ENCODE data around the gene ZNF500. TPM values are rescaled to one million over a fixed set of nuclear protein-coding genes. Genes with fewer than 3 reads are reported as not detected.

Gene ZNF500
- total RNA-seq, 1 donor from 2014 or later = 5.8 TPM

DNA sequence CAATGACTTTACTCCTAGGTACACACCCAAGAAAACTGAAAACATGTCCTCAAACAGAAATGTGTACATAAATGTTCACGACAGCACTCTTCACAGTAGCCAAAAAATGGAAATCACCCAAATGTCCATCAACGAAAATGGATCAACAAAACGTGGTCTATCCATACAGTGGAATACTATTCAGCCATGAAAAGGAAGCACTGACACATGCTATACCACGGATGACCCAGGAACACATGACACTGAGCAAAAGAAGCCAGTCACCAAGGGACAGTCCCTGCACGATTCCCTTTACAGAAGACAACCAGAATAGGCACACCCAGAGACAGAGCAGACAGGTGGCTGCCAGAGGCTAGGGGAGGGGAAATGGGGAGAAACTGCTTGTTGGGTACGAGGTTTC, 11.3 kb downstream of the ZNF500 start:
- Histone ChIP-seq H3K4me3 (ENCODE audit: low read depth, low read length) (no peak overlapping the region), H3K36me3 (ENCODE audit: control insufficient read depth, insufficient read depth, low read length) (peaks cover 28% of the 10 kb centered on the region), H3K27me3 (ENCODE audit: control insufficient read depth, insufficient read depth, low read length) (no peaks in the 10 kb centered on the region)
- FAIRE-seq = no peak
- DNase-seq (ENCODE audit: low read depth) = no peak
- TF ChIP-seq, protein P1, sequence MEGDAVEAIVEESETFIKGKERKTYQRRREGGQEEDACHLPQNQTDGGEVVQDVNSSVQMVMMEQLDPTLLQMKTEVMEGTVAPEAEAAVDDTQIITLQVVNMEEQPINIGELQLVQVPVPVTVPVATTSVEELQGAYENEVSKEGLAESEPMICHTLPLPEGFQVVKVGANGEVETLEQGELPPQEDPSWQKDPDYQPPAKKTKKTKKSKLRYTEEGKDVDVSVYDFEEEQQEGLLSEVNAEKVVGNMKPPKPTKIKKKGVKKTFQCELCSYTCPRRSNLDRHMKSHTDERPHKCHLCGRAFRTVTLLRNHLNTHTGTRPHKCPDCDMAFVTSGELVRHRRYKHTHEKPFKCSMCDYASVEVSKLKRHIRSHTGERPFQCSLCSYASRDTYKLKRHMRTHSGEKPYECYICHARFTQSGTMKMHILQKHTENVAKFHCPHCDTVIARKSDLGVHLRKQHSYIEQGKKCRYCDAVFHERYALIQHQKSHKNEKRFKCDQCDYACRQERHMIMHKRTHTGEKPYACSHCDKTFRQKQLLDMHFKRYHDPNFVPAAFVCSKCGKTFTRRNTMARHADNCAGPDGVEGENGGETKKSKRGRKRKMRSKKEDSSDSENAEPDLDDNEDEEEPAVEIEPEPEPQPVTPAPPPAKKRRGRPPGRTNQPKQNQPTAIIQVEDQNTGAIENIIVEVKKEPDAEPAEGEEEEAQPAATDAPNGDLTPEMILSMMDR (IDR thresholded peaks at IDR 0.05; ENCODE audit: insufficient read depth, low read length, severe bottlenecking) = no peak

DNA sequence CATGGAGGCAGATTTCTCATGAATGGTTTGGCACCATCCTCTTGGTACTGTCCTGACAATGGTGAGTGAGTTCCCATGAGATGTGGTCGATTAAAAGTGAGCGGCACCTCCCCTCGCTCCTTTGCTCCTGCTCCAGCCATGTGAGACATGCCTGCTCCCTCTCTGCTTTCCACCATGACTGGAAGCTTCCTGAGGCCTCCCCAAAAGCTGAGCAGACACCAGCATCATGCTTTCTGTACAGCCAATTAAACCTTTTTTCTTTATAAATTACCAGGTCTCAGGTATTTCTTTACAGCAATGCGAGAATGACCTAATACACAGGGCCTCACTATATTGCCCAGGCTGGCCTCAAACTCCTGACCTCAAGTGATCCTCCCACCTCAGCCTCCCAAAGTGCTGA, 12.1 kb downstream of the ZNF500 start:
- peaks cover 21% of the 10 kb centered on the region for H3K36me3 ChIP-seq (ENCODE audit: control insufficient read depth, insufficient read depth, low read length)
- TF ChIP-seq, protein P1 (IDR thresholded peaks at IDR 0.05; ENCODE audit: insufficient read depth, low read length, severe bottlenecking) = no peak
- H3K4me3 ChIP-seq (ENCODE audit: low read depth, low read length) = no peak overlapping the region
- no peak for FAIRE-seq
- DNase-seq (ENCODE audit: low read depth) = no peak
- H3K27me3 ChIP-seq (ENCODE audit: control insufficient read depth, insufficient read depth, low read length) = no peaks in the 10 kb centered on the region

DNA sequence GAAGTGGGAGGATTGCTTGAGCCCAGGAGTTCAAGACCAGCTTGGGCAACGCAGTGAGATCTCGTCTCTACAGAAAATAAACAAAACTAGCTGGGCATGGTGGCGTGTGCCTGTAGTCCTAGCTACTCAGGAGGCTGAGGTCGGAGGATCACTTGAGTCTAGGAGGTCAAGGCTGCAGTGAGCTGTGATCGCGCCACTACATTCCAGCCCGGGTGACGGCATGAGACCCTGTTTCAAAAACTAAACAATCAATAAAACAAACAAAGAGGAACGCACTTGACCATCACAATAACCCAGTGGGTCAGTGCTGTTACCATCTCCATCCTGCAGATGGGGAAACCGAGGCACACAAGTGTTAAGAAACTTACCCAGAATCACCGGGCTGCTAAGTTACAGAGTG, 13.7 kb downstream of the ZNF500 start:
- peaks cover 21% of the 10 kb centered on the region for H3K36me3 ChIP-seq (ENCODE audit: control insufficient read depth, insufficient read depth, low read length)
- TF ChIP-seq, protein P1 (IDR thresholded peaks at IDR 0.05; ENCODE audit: insufficient read depth, low read length, severe bottlenecking) = no peak
- no peak overlapping the region for H3K4me3 ChIP-seq (ENCODE audit: low read depth, low read length)
- H3K27me3 ChIP-seq (ENCODE audit: control insufficient read depth, insufficient read depth, low read length) = no peaks in the 10 kb centered on the region
- DNase-seq (ENCODE audit: low read depth) = no peak
- no peak for FAIRE-seq

DNA sequence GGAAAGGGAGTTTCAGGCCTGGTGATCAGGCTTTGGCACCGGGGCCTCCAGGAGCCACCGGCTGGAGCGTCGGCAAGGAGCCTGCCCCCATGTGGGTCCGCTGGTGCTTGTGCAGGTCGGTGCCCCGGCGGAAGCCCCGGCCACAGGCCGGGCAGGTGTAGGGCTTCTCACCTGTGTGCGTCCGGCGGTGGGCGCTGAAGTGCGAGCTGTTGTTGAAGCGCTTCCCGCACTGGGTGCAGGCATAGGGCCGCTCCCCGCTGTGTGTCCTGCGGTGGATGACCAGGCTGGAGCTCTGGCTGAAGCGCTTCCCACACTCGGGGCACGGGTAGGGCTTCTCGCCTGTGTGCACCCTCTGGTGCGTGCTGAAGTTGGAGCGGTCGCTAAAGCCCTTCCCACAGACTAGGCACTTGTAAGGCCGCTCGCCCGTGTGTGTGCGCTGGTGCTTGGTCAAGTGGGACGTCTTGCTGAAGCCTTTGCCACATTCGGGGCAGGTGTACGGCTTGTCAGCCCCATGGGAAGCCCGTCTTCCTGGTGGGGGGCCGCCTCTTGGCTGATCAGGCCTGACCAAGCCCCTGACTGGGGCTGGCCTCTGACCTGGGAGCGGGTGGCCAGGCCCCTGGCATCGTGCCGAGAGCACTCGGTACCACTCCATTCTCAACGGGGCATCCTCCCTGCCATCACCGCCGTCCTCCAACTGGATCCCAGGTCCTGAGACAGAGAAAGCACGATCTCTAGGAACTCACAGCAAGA, 14.4 kb downstream of the ZNF500 start:
- DNase-seq (ENCODE audit: low read depth) (no peak), FAIRE-seq (no peak)
- Histone ChIP-seq H3K27me3 (ENCODE audit: control insufficient read depth, insufficient read depth, low read length) (no peaks in the 10 kb centered on the region), H3K36me3 (ENCODE audit: control insufficient read depth, insufficient read depth, low read length) (peaks cover 20% of the 10 kb centered on the region), H3K4me3 (ENCODE audit: low read depth, low read length) (no peak overlapping the region)
- TF ChIP-seq, protein P1 (IDR thresholded peaks at IDR 0.05; ENCODE audit: insufficient read depth, low read length, severe bottlenecking) = no peak

DNA sequence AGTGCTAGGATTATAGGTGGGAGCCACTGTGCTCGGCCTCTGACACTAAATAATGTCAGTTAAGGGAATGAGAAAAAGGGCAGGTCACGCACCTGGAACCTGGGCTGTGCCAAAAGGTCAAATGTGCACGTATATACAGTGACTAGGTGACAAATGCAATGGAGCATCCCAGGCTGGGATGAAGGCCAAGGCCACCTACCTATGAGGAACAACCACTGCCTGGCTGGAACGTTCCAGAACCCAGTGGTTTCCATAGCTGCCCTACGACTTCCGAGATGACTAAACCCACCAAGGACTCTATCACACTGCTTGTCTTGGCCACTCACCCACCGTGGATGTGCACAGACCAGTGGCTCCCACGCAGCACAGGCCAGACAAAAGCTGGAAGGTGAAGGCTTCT, 16.1 kb downstream of the ZNF500 start:
- Histone ChIP-seq H3K4me3 (ENCODE audit: low read depth, low read length) (no peak overlapping the region), H3K27me3 (ENCODE audit: control insufficient read depth, insufficient read depth, low read length) (no peaks in the 10 kb centered on the region), H3K36me3 (ENCODE audit: control insufficient read depth, insufficient read depth, low read length) (peaks cover 17% of the 10 kb centered on the region)
- no peak for DNase-seq (ENCODE audit: low read depth)
- TF ChIP-seq, protein P1 (IDR thresholded peaks at IDR 0.05; ENCODE audit: insufficient read depth, low read length, severe bottlenecking) = no peak
- no peak for FAIRE-seq

Measured in bronchial epithelial cell (primary cell).